Measurements from ENCODE around the gene FRMD4A.
"Not testable (repeated sequence)": the region's sequence is repeated elsewhere in the genome, so short reads cannot be mapped to it uniquely, and the experiment has no call there.

The FRMD4A gene

GRCh38 chr10:13971601-13972475 is 358.9 kb downstream of the FRMD4A start:
- peak; percentile 95 for DNase-seq

DNA sequence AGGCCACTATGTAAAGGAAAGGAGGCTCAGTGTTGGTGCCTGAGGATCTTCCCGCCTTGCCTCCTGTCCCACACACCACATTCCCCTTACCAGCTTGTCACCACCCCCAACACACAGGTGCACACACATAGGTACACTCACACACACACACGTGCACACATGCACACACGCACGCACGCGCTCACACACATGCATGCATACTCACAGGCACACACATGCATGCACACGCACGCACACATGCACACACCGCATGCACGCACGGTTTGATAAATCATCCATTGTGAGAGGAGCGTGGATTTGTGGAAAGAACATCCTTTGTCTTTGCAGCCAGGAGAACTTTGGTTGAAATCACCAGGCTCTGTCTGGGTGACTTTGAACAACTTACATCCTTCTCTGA is 359.8 kb downstream of the FRMD4A start:
- DNase-seq = no peak

- no peak for DNase-seq
Measured at GRCh38 chr10:13970236-13970956, 360.3 kb downstream of the FRMD4A start.

DNA sequence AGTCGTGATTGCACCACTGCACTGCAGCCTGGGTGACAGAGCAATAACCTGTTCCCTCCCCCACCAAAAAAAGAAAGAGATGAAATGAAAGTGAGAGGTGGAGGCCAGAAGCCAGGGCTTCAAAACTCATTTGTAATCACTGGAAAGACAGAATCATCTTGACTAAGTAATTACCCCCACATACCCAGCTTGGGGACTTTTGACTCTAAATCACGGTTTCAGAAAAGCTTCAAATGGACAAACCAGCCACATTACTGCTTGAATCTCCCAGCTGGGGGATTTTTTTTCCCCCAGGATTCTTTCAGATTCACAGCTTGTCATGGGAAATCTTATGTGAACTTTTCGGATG is 361.0 kb downstream of the FRMD4A start:
- no peak for DNase-seq

DNA sequence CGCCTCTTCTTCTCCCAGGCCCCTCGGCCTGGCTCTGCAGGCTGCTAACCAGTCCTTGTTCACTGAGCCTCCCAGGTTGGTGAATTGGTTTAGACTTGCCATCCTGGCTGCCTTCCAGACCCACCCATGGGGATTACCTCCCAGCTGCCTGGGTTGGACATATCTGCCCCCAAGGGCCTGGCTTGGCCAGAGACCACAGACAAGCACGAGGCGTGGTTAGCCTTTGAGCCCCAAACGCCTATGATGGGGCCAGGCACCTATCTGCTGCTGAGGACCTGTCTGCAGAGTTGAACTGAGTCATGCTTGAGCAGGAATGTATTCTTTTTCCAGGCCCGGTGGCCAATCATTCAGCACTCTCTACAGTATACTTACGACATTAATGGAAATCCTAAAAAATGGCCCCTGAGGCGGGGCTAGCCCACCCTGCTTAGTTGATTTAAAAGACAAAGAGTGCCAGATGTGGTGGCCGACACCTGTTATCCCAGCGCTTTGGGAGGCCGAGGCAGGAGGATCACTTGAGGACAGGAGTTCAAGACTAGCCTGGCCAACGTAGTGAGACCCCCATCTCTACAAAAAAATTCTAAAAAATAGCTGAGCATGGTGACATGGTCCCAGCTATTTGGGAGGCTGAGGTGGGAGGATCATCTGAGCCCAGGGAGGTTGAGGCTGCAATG is 361.5 kb downstream of the FRMD4A start:
- DNase-seq = no peak

DNA sequence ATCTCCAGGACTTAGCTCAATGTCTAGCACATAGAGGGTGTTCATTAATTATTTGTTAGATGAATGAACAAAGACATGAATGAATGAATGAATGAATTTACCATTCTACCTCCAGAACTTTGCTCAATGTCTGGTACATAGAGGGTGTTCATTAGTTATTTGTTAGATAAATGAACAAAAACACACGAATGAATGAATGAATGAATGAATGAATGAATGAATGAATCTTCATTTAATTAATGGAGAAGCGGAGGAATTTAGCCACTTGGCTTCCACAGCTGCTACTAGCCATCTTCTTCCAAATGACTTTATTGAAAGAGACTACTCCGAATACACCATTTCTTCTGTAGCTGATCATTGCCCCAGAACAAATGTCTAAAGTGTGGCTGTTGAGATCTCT is 368.9 kb downstream of the FRMD4A start:
- DNase-seq = no peak

DNA sequence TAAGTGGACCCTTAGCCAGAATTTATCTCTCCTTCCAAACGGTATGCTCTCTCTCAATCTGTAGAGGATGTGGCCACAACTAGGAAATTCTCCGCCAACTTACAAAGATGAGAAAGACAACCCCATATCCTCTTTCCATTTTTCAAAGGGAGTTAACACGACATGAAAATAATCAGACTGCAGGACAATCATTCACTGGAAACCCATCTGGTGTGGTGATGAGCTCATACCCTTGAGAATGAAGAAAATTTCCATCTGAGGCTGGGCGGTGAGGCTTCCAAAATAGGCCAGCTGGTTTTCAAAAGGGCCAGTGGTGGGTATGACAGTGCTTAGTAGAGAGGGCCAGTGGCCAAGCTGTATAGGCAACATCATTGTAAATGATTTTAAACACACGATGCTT is 369.6 kb downstream of the FRMD4A start:
- DNase-seq = peak; percentile 97

GRCh38 chr10:13960603-13961002 is 370.1 kb downstream of the FRMD4A start:
- no peak for DNase-seq

DNA sequence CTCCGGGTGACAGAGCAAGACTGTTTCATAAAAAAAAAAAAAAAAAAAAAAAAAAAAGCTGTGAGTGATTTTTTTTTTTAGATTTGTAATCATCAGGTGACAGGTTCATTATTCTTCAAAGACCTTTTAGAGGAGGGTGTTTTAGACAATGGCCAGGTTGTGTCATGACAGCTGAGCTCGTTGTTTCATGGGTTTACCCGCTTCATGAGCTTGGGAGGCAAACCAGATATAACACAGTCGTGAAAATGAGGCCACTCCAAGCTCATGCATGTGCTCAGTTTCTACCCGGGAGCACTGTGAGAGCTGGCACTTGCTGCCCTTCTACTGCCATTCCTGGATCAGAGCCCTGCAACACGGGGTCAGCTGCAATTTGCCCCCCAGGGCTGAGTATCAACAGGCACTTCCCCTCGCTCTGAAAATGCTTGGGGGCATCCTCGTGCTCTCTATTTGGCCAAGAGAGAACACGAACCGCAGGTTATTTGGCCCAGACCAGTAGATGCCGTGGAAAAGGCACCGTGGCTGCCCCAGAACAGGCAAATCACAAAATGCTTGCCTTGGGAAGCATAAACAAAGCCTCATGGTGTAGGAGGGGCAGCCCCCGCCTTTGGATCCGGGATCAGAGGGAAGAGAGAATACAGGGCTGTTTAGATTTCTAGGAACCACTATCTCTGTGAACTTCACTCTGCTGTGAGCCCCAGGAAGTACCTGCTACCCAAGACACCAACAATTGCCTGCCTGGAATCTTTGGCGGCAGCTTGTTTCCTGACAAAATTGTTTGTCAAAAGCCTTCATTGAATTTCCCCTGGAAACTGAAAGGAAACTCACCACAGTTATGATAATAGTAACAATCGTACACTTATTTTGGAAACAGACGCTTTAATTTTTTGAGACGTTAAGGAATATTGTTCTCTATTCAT is 371.0 kb downstream of the FRMD4A start:
- DNase-seq = no peak

- DNase-seq = no peak
Measured at GRCh38 chr10:13957856-13958255, 372.9 kb downstream of the FRMD4A start.

- peak; percentile 64 for DNase-seq
Measured at GRCh38 chr10:13956826-13957225, 373.9 kb downstream of the FRMD4A start.

DNA sequence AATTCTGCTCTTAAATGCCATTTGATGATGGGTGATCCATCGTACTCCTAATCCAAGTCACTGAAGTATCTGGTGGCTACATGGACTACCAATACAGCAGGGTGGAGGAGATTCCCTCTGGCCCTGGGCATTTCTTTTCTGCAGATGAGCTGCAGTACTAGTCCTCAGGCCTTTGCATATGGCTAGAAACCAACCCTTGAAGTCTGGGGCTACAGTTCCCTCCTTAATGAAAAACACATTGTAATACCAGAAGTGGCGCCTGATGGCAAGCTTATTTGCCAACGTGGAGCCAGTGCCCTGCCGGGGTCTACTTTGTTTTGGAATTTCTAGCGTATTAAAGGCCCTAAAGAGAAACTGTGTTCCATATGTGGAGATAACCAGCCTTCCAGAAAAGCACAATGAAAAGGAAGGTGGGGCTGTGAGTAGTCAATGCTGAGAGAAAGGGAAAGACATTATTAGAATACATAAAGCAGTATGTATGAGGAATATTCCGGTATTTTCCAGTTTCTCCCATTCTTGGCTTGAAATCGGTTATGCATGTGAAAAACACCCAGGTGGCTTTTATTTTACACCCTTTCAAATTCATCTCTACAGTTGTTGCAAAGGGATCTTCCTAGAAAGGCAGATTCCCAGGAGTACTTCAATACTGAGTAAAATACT is 375.2 kb downstream of the FRMD4A start:
- DNase-seq = no peak

DNA sequence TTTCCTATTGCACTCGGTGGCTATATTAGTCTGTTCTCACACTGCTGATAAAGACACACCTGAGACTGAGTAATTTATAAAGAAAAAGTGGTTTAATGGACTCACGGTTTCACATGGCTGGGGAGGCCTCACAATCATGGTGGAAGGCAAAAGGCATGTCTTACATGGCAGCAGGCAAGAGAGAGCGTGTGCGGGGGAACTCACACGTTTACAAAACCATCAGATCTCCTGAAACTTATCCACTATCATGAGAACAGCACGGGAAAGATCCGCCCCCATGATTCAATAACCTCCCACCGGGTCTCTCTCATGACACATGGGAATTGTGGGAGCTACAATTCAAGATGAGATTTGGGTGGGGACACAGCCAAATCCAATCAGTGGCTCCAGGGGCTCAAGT is 376.5 kb downstream of the FRMD4A start:
- DNase-seq = not testable (repeated sequence)

DNA sequence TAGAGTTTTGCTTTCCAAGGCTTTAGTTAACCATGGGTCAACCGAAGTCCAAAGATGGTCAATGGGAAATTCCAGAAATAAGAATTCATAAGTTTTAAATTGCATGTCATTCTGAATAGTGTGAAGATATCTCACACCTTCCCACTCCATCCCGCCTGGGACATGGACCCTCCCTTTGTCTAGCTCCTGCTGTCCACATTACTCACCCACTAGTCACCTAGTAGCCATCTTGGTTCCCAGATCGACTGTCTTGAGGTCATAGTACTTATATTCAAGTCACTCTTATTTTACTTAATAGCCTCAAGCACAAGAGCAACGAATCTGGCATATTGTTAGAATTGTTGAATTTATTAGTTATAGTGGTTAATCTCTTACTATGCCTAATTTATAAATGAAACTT is 377.4 kb downstream of the FRMD4A start:
- DNase-seq = no peak

- no peak for DNase-seq
Measured at GRCh38 chr10:13950543-13950939, 380.2 kb downstream of the FRMD4A start.

- peak; percentile 97 for DNase-seq
Measured at GRCh38 chr10:13949844-13950542, 380.7 kb downstream of the FRMD4A start.

DNA sequence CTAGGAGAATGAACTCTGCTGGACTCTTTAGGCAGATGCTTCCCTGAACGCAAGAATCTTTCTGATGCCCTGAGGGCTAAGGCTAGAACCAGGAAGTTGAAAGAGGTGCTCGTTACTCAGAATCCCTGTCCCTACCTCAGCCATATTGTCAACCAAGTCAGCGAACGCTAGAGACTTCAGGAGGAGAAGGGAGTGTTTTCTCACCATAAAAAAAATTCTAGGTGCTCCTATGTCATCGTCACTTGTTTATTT is 384.6 kb downstream of the FRMD4A start:
- no peak for DNase-seq

DNA sequence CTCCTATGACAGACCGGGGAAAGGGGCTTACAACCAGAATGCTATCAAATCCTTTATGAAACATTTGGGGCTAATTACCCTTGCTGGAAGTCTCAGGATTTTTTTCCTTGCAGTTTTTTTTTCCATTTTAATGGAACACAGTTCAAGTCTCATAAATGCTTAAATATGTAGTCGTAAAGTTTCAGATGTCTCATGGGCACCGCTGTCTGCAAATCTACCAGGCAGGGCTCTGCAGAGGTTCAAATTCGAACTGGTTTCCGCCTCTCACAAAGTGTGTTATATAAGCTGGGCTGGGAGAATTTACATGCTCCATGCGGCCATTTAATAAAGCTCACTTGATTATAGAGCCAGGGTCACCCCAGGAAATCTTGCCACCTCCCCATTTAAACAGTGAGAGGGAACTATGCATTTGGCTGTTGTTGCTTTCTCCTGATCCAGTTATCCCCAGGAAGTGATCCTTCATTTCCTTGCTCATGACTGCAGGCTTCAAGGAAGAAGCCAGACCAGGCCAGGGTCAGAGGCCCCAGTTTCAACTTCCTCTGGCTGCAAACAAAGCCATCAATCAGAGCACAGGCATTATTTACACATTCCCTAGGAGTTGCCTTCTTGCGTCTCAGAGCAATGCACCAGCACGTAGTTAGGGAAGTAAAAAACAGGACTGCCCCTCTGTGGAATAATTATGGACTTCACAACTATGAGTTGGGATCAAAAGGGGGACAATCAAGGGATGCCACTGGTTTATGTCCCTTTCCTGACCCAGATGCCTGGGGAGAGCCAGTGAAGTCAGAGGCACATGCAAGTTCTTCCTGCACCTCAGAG is 385.1 kb downstream of the FRMD4A start:
- DNase-seq = no peak

DNA sequence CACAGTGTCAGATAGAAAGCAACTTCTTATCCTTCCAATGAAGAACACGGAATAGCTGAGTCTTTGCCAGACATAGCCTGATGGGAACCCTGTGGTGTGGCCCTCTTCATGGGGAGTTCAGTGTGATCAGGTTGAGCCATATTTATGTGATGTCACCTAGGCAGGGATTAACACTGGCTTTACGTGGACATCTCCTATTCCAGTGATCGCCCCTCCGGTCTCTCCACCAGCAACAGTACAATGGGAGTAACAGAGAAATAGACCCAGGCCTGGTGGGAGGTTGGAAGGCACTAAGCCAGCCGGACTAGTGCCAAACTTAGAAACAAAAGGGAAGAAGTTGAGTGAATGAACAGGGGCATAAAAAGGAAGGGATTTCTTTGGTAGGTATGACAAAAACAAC is 385.9 kb downstream of the FRMD4A start:
- no peak for DNase-seq

DNA sequence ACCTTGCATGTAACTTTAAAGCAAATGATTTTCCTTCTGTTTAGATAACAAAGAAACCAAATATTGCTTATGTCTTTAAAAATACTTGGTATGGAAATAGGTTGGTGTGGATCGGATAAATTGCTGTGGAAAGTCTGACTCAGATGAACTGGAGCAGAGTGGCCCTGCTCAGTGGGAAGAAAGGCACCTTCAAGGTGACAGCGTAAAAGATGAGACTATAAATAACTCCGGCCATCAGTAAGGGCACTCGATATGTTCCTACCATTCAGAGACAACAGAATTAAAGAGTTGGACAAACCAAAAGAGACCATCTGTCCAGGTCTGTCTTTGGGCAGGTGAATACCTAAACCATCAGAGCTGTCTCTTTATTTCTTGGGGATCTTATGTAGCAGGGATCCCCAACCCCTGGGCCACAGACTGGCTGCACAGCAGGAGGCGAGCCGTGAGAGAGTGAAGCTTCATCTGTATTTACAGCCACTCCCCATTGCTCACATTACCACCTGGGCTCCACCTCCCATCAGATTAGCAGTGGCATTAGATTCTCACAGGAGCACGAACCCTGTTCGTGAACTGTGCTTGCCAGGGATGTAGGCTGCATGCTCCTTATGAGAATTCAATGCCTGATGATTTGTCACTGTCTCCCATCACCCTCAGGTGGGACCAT is 386.9 kb downstream of the FRMD4A start:
- no peak for DNase-seq

Data from fibroblast of skin of right biceps (primary cell).